ENCODE results near the gene RNASE13.

DNA sequence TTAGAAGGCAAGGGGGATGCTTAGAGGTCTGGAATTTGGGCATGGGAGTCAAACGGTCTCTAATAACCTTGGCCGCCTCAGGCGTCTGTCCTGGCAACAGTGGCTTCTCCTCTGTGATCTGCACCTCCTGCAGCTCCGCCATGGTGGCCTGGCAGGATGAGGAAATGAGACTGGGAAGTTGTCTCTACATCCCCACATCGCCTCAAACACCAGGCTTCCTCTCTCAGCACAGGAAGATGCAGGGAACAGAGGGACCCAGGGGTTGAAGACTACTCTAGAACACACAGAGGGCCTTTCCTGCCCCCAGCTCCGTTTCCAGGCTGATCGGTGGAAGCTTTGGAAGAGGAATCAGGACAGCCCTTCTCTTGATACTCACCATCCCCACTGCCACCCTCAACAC lies 11.4 kb downstream of the RNASE13 start:
- TF ChIP-seq POLR2A (IDR thresholded peaks at IDR 0.05) (no peak), EP300 (IDR thresholded peaks at IDR 0.05) (no peak)
- TF ChIP-seq, protein P1, sequence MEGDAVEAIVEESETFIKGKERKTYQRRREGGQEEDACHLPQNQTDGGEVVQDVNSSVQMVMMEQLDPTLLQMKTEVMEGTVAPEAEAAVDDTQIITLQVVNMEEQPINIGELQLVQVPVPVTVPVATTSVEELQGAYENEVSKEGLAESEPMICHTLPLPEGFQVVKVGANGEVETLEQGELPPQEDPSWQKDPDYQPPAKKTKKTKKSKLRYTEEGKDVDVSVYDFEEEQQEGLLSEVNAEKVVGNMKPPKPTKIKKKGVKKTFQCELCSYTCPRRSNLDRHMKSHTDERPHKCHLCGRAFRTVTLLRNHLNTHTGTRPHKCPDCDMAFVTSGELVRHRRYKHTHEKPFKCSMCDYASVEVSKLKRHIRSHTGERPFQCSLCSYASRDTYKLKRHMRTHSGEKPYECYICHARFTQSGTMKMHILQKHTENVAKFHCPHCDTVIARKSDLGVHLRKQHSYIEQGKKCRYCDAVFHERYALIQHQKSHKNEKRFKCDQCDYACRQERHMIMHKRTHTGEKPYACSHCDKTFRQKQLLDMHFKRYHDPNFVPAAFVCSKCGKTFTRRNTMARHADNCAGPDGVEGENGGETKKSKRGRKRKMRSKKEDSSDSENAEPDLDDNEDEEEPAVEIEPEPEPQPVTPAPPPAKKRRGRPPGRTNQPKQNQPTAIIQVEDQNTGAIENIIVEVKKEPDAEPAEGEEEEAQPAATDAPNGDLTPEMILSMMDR (IDR thresholded peaks at IDR 0.05): no peak
